Esophagus (tissue), 2 donors: ENCODE measurements around the gene ABCF1. TPM values are rescaled to one million over a fixed set of nuclear protein-coding genes. Genes with fewer than 3 reads are reported as not detected.

ENCODE experiments used
- H3K27ac ChIP-seq, 2 donors: one replicate each; pipeline ENCODE4 v1.5.1; 2013; ENCODE audit warnings: low read depth in 2 of 2, mild to moderate bottlenecking in 2 of 2, inconsistent platforms in 1 of 2, low read length in 1 of 2, moderate library complexity in 1 of 2
- H3K27me3 ChIP-seq, 2 donors: one replicate each; pipeline ENCODE4 v1.6.1; 2013; ENCODE audit warnings: low read length in 2 of 2, control low read depth in 1 of 2, mild to moderate bottlenecking in 1 of 2; ENCODE audit not compliant: insufficient read depth in 2 of 2, control insufficient read depth in 1 of 2
- H3K36me3 ChIP-seq, 2 donors: one replicate each; pipeline ENCODE4 v1.6.1; 2013; ENCODE audit warnings: low read length in 1 of 2; ENCODE audit not compliant: control insufficient read depth in 2 of 2, insufficient read depth in 2 of 2
- H3K4me1 ChIP-seq, 2 donors: one replicate each; pipeline ENCODE4 v1.6.1; 2013; ENCODE audit warnings: low read length in 1 of 2; ENCODE audit not compliant: control insufficient read depth in 2 of 2, insufficient read depth in 2 of 2
- H3K4me3 ChIP-seq, 2 donors: one replicate each; pipeline ENCODE4 v1.5.1; 2013; ENCODE audit warnings: low read length in 2 of 2, mild to moderate bottlenecking in 2 of 2, low read depth in 1 of 2, moderate library complexity in 1 of 2
- H3K9me3 ChIP-seq, 2 donors: one replicate each; pipeline ENCODE4 v1.6.1; 2013; ENCODE audit warnings: mild to moderate bottlenecking in 2 of 2, low read depth in 1 of 2, low read length in 1 of 2, moderate library complexity in 1 of 2; ENCODE audit not compliant: control insufficient read depth in 2 of 2, insufficient read depth in 1 of 2
- WGBS, 2 donors: extraction: QIAGEN DNeasy Blood & Tissue Kit; methylation state at CpG; one replicate each; pipeline ENCODE4 v1.1.7; 2013; 5-methylcytosine and 5-hydroxymethylcytosine counted together
- polyA plus RNA-seq, 2 donors: library from polyadenylated mRNA; stranded (reverse); fragments of 200-250 nt; gene quantifications; one replicate each; pipeline ENCODE4 v1.2.3, GENCODE V29; 2013
- donor health status: healthy with polysubstance abuse.
- donor health status: Bipolar disorder and iron deficiency.

Gene ABCF1
- polyA plus RNA-seq, 2 donors, result 17.7 to 23.8 TPM

DNA sequence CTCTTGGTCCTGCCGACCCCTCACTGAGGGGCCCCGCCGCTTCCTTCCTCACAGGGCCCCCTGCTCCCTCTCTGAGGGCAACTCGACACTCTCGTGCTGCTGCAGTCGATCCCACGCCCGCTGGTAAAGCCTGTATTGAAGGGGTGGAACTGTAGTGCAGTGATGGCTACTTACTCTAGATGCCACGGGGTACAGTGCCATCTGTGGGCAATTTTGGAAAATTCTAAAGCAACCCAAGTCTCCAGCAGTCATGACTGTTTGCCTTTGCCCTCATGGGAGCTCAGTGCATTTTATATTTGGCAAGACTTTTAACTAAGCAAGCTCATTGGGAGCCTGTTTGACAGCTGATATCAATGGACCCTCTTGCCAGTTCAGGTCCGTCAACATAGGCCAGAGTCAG is 69.2 kb downstream of the ABCF1 start:
- 76 to 82% methylated on average over 10 of the region's 10 CpGs for WGBS, 2 donors

DNA sequence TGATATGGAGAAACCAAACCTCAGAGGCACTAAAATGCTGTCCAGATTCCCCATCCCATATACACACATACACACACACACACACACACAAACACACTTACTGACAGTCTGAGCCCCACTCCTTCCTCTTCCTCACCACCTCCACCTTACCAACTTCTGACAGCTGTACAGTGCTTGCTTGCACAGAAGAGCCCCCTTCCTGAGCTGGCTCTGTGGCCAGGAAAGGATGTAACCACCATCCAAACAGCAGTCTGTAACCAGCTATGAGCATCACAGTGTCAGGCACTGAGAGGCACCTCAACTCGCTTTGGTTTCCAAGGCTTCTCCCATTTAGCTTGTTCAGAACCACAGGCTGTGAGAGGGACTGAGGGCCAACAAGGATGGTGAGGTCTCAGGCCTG is 69.8 kb downstream of the ABCF1 start:
- Histone ChIP-seq H3K36me3 (peaks cover 3 to 20% of the 10 kb centered on the region in 2 donors), H3K9me3 (no peaks in the 10 kb centered on the region), H3K4me1 (no peaks in the 10 kb centered on the region), H3K4me3 (no peak overlapping the region), H3K27me3 (no peaks in the 10 kb centered on the region), H3K27ac (no peak overlapping the region)
- WGBS, 2 donors, result 78 to 85% methylated on average over 1 of the region's 1 CpG

More for the DNA sequence above, 69.2 kb downstream of the ABCF1 start:
- no peaks in the 10 kb centered on the region for H3K9me3 ChIP-seq
- H3K27ac ChIP-seq, result no peak overlapping the region
- no peaks in the 10 kb centered on the region for H3K27me3 ChIP-seq
- H3K4me3 ChIP-seq, result no peak overlapping the region
- H3K36me3 ChIP-seq, result peaks cover 3 to 16% of the 10 kb centered on the region in 2 donors
- H3K4me1 ChIP-seq, result no peaks in the 10 kb centered on the region

Other genes starting within 250 kb of the ABCF1 start
- 10 to 100 TPM; 11.9 to 12.1 TPM for gene TRIM39, start 244.5 kb upstream of the ABCF1 start, polyA plus RNA-seq
- 100 to 1,000 TPM; 123 to 172 TPM for gene RPP21, start 226.3 kb upstream of the ABCF1 start, polyA plus RNA-seq
- gene HLA-E, start 81.9 kb upstream of the ABCF1 start, polyA plus RNA-seq, result 100 to 1,000 TPM; 162 to 196 TPM
- 10 to 100 TPM; 27.9 to 29.0 TPM for gene GNL1, start 15.0 kb upstream of the ABCF1 start, polyA plus RNA-seq
- gene PRR3, start 14.1 kb upstream of the ABCF1 start, polyA plus RNA-seq, result 1 to 10 TPM; 3.7 to 4.8 TPM
- 10 to 100 TPM; 13.5 to 23.5 TPM for gene PPP1R10, start 45.8 kb downstream of the ABCF1 start, polyA plus RNA-seq
- 10 to 100 TPM; 20.1 to 50.7 TPM for gene MRPS18B, start 46.4 kb downstream of the ABCF1 start, polyA plus RNA-seq
- 1 to 10 TPM; 5.0 to 6.8 TPM for gene ATAT1, start 55.4 kb downstream of the ABCF1 start, polyA plus RNA-seq
- 10 to 100 TPM; 15.3 to 24.3 TPM for gene C6orf136, start 75.7 kb downstream of the ABCF1 start, polyA plus RNA-seq
- 10 to 100 TPM; 19.8 to 27.5 TPM for gene DHX16, start 101.6 kb downstream of the ABCF1 start, polyA plus RNA-seq
- gene PPP1R18, start 115.2 kb downstream of the ABCF1 start, polyA plus RNA-seq, result 10 to 100 TPM; 22.1 to 22.4 TPM
- 10 to 100 TPM; 14.2 to 15.4 TPM for gene NRM, start 119.5 kb downstream of the ABCF1 start, polyA plus RNA-seq
- gene MDC1, start 145.8 kb downstream of the ABCF1 start, polyA plus RNA-seq, result 1 to 10 TPM; 5.9 to 8.1 TPM
- 100 to 1,000 TPM; 142 to 313 TPM for gene TUBB, start 148.9 kb downstream of the ABCF1 start, polyA plus RNA-seq
- 10 to 100 TPM; 80.9 to 87.0 TPM for gene FLOT1, start 171.2 kb downstream of the ABCF1 start, polyA plus RNA-seq
- 100 to 1,000 TPM; 178 to 187 TPM for gene IER3, start 173.1 kb downstream of the ABCF1 start, polyA plus RNA-seq